T-helper 1 cell (primary cell): ENCODE data around the gene CTDNEP1.

Source experiments
- DNase-seq, 5 donors: peaks; one replicate each; pipeline ENCODE4 v3.0.0-alpha.2; 2012 to 2020

CTDNEP1 gene

GRCh38 chr17:7279448-7279847 is 27.9 kb upstream of the CTDNEP1 start:
- no peak for DNase-seq

DNA sequence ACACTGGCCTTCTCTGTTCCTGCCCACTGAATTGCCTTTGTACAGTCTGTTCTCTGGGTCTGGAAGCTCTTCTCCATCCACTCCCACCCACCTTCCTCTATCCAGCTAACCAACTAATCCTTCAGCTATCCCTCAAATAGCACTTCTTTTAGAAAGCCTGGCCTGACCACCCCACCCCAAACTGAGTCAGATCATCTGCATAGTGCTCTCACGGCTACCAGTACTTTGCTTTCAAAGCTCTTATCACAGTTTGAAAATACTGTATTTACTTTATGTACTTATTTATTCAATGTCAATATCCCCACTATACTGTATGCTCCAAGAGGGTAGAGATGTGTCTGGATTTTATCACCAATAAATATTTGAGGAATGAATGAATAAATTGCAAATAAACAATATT is 15.2 kb upstream of the CTDNEP1 start:
- no peak for DNase-seq

- no peak for DNase-seq
Observed at GRCh38 chr17:7263801-7264078, 12.2 kb upstream of the CTDNEP1 start.

DNA sequence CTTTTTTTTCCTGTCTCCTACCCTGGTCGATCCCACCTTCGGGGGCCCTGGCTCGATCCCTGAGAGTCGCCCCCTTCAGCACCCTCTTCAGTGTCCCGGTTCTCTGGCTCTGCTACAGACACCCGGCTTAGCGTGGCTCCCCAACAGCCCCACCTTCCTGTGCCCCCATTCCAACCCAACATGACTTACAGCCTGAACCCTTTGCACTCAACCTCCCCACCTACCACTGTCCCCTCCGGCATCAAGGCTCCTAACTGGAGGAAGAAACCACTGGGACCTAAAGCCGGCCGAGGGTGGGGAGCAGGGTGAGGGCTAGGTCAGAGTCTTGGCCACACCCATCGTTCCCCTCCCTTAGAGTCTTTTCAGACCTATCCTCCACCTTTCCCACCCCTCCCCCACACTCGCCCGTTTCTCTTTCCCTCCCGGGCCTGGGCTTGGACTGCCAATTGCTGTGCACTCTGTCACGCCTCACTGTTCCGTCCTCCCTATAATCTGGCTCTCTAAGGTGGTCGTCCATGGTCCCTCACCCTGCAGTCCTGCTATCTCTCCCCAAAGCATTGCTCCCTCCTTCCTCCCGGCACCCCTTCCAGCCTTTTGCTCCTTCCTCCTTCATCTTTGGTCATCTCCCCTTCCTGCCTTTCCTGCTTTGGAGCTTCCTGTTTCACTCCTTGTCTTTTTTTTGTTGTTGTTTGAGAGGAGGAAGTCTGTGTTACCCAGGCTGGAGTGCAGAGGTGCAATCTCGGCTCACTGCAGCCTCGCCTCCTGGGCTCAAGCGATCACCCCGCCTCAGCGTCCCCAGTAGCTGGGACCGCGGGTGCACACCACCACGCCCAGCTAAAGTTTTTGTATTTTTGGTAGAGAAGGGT is 11.6 kb upstream of the CTDNEP1 start:
- DNase-seq: no peak

- no peak for DNase-seq
Observed at GRCh38 chr17:7262192-7262934, 10.8 kb upstream of the CTDNEP1 start, which contains the start of gene CLDN7. Gene CLDN7, minus strand, starts transcription at chr17:7262478. Its CDS starts 435 bp downstream, at chr17:7262043.

DNA sequence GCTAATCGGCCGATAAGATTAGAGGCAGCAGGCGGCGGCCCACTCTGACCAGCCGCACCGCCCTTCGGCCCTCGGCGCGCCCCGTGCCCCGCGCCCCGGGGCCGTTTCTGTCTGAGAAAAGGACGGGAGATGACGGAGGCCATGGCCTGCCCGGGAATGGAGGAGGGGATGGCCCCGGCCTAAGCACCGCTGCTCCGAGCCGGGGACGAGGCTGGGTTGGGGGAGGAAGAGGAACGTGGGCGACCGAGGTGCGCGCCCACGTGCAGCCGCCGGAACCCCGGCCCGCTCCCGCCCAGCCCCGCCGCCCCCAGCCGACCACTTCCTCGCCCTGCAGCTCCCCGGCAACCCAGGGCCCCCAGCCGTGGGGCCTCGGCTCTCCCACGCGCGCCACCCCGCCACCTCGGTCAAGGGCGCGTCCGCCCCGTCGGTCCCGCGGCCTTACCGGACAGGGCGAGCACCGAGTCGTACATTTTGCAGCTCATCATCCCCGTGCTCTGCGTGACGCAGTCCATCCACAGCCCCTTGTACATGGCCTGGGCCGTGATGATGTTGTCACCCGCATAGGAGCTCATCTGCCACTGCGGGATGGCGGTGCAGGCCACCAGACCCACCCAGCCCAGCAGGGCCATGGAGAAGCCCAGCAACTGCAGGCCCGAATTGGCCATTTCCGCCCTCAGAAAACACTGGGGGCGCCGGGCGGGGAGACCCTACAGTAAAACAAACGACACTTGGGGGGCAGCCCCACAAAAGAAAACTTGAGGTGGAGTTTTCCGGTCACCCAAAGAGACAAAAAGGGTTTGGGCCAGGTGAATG is 10.1 kb upstream of the CTDNEP1 start:
- DNase-seq: peak in 2 of 5 donors; percentile 16 to 20

- peak in 2 of 5 donors; percentile 25 to 56 for DNase-seq
Observed at GRCh38 chr17:7260651-7261378, 9.3 kb upstream of the CTDNEP1 start.

GRCh38 chr17:7260151-7260550 is 8.6 kb upstream of the CTDNEP1 start:
- DNase-seq: no peak

DNA sequence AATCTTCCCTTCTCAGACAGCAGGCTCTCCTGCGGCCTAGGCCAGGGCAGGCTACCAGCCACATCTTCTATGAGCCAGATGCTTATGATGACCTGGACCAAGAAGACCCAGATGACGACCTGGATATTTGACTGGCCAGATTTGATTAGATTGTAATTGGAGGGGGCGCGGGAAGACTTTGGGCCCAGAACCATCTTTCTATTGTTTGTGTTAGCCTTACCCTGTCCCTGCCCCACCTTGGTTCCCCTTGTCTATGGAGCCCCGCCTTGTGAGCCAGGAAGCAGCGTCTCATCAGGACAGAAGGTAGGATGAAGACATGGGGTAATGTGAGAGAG is 8.0 kb upstream of the CTDNEP1 start:
- DNase-seq: no peak

DNA sequence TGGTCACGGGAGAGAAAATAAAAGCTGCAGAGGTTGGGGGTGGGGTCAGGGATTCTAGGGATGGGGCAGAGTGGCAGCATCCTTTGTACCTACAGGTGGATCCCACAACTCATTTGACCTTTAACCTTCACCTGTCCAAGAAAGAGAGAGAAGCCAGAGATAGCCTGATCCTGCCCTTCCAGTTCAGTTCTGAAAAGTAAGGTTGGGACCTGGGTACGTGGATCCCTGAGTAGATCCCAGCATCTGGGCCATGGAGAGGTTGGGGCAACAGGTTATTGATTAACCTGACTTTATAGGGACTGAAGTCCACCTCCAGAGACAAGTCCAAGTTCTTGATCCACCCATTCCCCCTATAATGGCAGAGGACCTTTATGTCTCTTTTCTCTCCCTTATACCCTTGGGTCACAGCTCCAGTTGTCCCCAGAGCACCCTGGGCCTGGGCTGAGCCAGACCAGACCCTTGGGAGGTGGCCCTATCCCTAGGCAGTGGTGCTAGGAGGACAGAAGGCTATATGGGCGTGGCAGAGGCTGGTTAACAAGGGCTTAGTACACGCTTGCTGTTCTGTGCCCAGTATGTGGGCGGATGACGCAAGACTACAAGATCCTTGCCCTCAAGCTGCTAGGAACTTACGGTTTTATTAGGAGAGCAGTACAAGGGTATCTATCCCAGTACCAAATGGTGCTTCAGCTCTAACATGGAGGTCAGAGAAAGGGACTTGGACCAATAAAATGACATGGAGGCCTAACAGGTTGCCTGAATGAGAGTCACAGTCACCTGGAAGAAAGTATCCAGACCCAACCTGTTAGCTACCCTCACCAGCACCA is 7.4 kb upstream of the CTDNEP1 start:
- DNase-seq: peak in 1 of 5 donors; percentile 43

DNA sequence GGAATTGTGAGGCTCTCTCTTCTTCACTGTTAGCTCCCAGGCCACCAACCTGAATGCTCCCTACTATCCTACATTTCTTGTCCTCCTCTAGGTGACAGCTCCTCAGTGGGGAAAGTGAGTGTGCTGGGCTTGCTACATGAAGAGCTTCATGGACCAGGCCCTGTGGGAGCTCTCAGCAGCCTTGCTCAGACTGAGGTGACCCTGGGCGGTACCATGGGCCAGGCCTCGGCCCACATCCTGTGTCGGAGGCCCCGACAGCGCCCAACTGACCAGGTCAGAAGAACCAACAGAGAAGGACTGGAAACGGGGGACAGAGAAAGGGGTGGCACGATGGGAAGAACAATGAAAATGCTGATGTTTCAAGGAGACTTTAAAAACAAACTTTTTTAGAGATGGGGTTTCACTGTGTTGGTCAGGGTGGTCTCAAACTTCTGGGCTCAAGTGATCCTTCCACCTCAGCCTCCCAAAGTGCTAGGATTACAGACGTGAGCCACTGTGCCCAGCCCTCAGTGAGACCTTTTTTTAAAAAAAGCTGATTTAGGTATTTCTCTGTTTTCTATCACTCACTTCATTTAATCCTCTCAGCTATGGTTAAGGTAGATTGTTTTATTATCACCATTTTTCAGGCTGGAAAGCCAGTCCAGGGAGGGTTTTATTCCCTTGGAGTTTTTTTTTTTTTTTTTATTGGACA is 5.4 kb upstream of the CTDNEP1 start:
- DNase-seq: no peak

- DNase-seq: no peak
Observed at GRCh38 chr17:7254511-7254910, 3.0 kb upstream of the CTDNEP1 start.

GRCh38 chr17:7253082-7253481 is 1.5 kb upstream of the CTDNEP1 start:
- DNase-seq: no peak

- DNase-seq: peak; percentile 70 to 92 (median 81)
Observed at GRCh38 chr17:7252176-7253043, 876 bp upstream of the CTDNEP1 start, which contains the start of gene ELP5. Gene ELP5, plus strand, starts transcription at chr17:7252215. Its CDS starts 336 bp downstream, at chr17:7252551.

DNA sequence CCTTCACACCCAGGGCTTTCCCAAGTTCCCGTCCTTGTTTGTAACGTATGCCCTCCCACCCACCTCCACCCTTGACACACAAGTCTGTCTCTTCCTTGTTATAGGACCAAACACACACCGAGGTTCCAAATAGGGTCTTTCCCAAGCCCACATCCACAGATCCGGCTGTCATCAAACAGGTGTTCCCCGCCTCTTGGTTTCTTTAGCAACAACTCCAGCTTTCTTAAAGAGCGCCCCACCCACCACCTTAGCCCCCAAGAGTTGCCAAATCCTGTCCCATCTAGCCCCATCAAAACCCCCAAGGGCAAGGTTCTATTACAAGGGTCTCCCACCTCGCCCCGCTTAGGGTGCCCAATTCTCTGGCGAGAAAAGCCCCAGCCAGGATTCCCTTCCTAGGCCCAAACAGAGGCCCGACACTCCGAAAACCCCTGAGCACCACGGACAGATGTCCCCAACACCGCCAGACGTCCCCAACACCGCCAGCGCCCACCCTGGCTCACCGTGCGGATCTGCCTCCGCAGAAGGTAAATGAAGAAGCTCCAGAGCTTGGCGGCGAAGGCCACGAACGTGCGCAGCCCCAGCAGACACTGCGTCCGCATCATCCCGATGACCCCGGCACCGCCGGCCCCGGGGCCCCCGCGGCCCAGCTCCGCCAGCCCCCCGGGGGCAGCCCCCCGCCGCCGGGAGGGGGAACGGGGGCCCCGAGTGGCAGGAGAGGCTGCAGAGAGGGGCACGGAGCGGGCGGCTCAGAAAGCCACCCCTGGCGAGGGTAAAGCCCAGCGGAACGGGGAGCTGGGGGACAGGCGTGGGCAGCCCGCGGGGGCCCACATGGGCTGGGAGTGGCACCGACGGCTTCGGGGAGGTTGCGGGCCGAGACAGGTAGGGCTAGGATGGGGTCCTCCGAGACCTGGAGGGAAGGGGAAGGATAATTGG is 573 bp downstream of the CTDNEP1 start:
- no peak for DNase-seq

DNA sequence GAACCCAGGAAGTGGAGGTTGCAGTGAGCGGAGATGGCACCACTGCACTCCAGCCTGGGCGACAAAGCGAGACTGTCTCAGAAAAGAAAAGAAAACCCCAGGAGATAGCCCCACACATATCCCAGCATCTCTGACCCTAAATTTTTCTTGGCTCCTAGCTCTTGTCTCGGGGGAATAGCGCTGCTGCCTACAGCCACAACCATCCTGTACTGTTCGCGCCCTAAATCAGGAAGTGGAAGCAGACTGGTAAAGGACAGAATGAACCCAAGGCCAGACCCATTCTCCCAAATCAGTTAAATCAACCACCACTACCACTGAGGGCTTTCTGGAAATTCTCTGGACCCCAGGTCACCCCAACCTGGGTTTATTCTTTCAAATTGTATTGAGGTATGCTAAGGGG is 1.7 kb downstream of the CTDNEP1 start:
- DNase-seq: no peak

DNA sequence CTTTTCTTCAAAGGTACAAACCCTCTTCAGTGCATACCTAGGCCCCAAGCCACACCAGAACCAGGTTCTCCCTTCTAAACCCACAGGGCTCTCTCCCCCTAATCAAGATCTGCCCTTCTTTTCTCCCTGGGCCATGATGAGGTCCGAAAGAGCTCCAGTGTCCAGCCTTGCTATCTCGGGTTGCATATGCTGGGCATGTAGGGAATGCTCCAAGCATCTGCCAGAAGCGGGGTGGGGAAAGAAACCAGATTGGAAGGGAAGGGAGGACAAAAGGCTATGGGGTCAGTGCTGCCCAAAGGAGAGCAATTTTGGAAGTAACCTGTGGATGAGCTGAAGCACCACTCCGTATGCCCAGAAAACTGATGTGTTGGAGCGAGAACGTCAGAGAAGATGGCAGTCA is 2.3 kb downstream of the CTDNEP1 start:
- DNase-seq: no peak

- no peak for DNase-seq
Observed at GRCh38 chr17:7248796-7249195, 2.7 kb downstream of the CTDNEP1 start.

DNA sequence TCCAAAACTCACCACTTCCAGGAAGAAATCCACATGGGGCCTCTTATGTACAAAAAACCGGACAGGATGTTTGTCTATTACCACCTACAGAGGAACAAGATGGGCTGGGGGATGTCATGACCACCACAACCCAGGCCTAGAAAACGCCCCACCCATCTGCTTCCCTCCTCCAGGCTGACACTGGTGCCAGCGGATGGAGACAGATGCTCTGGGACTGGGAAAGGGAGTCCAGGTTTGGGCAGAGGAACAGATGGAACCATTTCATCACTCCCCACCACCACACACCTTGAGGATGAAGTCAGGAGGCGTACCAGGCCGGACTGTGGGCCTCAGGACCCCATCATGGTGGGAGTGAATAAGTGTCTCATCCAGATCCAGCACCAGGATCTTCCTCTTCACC is 4.8 kb downstream of the CTDNEP1 start:
- no peak for DNase-seq
